Tibial artery (tissue), 4 donors: Measurements from ENCODE around the gene SNRPD3.

Source experiments
- DNase-seq, 2 donors: peaks; one replicate each; pipeline ENCODE4 v3.0.0-alpha.2; 2019
- H3K27ac ChIP-seq, 2 donors: fragments of 200-600 bp; sonication (generic) in 1 of 2; 1 replicate in 1 of 2; 2 replicates in 1 of 2; pipeline ENCODE4 v1.5.1; 2018 to 2019; ENCODE audit warnings: mild to moderate bottlenecking in 1 of 2
- H3K27me3 ChIP-seq, 2 donors: fragments of 200-600 bp; sonication (generic) in 1 of 2; one replicate each; pipeline versions ENCODE4 v1.5.1 to v1.6.0; 2016 to 2019
- H3K36me3 ChIP-seq, 3 donors: fragments of 200-600 bp; sonication (generic) in 2 of 3; one replicate each; pipeline ENCODE4 v1.5.1; 2016 to 2019; ENCODE audit warnings: mild to moderate bottlenecking in 2 of 3
- H3K4me1 ChIP-seq, 4 donors: fragments of 200-600 bp; sonication (generic) in 2 of 4; 1 replicate in 3 of 4; 2 replicates in 1 of 4; pipeline ENCODE4 v1.5.1; 2016 to 2019
- H3K4me3 ChIP-seq, 2 donors: fragments of 200-600 bp; sonication (generic) in 1 of 2; 1 replicate in 1 of 2; 2 replicates in 1 of 2; pipeline ENCODE4 v1.5.1; 2018 to 2019; ENCODE audit warnings: mild to moderate bottlenecking in 2 of 2
- H3K9me3 ChIP-seq, 3 donors: fragments of 200-600 bp; sonication (generic) in 1 of 3; one replicate each; pipeline ENCODE4 v1.5.1; 2016 to 2019
- intact Hi-C: fragments of 100-400 bp; cut with DNase I; formaldehyde crosslinking; loops from one replicate; pipeline ENCODE4 v1.15.0; 2023; ENCODE audit warnings: low total_unique reads
- TF ChIP-seq, protein P1 (sequence below), 2 experiments: fragments of 200-600 bp in 1 of 2; fragments of 450-650 bp in 1 of 2; IDR thresholded peaks; one replicate each; pipeline ENCODE4 v1.5.1; 2017 to 2019; ENCODE audit warnings: antibody characterized with exemption in 2 of 2, mild to moderate bottlenecking in 1 of 2, moderate library complexity in 1 of 2

The SNRPD3 gene

GRCh38 chr22:24565077-24565476 is 9.3 kb downstream of the SNRPD3 start:
- Histone ChIP-seq H3K4me3 (no peak overlapping the region), H3K9me3 (no peaks in the 10 kb centered on the region), H3K4me1 (peaks cover 0 to 46% (median 20%) of the 10 kb centered on the region in 4 donors), H3K36me3 (peaks cover 23 to 60% (median 48%) of the 10 kb centered on the region in 3 donors), H3K27ac (peak overlapping the region in 1 of 2 donors; percentile 76), H3K27me3 (no peaks in the 10 kb centered on the region)
- DNase-seq = no peak
- TF ChIP-seq, protein P1, sequence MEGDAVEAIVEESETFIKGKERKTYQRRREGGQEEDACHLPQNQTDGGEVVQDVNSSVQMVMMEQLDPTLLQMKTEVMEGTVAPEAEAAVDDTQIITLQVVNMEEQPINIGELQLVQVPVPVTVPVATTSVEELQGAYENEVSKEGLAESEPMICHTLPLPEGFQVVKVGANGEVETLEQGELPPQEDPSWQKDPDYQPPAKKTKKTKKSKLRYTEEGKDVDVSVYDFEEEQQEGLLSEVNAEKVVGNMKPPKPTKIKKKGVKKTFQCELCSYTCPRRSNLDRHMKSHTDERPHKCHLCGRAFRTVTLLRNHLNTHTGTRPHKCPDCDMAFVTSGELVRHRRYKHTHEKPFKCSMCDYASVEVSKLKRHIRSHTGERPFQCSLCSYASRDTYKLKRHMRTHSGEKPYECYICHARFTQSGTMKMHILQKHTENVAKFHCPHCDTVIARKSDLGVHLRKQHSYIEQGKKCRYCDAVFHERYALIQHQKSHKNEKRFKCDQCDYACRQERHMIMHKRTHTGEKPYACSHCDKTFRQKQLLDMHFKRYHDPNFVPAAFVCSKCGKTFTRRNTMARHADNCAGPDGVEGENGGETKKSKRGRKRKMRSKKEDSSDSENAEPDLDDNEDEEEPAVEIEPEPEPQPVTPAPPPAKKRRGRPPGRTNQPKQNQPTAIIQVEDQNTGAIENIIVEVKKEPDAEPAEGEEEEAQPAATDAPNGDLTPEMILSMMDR (IDR thresholded peaks at IDR 0.05) = no peak
- intact Hi-C loops = no loop called here

DNA sequence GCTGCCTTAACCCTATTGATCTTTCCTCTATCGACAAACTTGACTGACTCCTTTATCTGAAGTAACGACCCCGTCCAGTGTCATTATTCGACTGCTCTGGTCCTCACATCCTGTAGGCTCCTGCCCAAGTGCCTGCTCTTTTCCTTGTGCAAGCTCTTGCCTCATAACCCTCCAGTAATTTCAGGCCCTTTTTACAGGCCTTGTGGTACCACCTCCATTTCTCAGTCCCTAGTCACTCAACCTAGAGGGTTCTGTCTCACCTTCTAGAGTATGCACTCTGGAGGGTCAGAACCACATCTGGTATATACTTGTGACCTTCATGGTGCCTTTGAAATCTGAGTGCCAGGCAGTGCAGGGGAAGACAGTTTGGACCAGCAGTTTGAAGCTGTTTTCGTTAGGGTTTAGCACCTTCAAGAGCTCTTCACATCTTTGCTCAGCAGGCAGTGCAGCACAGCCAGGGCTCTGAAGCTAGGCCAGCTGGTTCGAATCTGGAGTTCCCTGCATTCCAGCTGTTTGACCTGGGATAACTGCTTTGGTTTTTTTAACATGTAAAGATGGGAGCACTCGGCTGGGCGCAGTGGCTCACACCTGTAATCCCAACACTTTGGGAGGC is 11.2 kb downstream of the SNRPD3 start:
- TF ChIP-seq, protein P1 (IDR thresholded peaks at IDR 0.05) = no peak
- Histone ChIP-seq H3K27me3 (no peaks in the 10 kb centered on the region), H3K36me3 (peaks cover 37 to 68% (median 54%) of the 10 kb centered on the region in 3 donors), H3K27ac (no peak overlapping the region), H3K9me3 (no peaks in the 10 kb centered on the region), H3K4me1 (peaks cover 0 to 41% (median 16%) of the 10 kb centered on the region in 4 donors), H3K4me3 (no peak overlapping the region)
- intact Hi-C loops = no loop called here
- DNase-seq = no peak

DNA sequence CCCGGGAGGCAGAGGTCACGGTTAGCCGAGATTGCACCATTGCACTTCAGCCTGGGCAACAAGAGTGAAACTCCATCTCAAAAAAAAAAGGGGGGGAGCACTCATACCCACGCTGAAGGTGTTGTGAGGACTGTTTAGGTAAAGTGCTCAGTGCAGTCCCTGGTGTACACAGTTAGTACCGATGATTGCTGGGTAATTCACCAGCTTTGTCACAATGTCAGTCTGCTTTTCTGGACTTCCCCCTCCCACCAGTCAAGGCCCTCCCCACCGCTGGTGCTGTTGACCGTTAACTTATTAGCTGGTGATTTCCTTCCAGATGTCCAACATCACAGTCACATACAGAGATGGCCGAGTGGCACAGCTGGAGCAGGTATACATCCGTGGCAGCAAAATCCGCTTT is 11.9 kb downstream of the SNRPD3 start:
- TF ChIP-seq, protein P1 (IDR thresholded peaks at IDR 0.05) = no peak
- no peaks in the 10 kb centered on the region for H3K27me3 ChIP-seq

DNA sequence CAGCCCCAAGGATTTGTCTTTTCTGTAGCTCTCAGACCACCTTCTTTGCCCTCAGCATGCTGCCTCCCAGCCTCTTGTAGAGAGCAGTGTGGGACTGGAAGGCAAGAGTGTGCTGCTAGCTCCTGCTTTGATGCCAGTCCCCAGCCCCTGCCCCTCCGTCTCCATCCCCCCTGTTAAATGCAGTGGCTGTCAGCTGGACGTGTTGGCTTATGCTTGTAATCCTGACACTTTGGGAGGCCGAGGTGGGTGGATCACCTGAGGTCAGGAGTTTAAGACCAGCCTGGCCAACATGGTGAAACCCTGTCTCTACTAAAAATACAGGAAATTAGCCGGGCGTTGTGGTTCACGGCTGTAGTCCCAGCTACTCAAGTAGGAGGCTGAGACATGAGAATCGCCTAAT is 15.5 kb downstream of the SNRPD3 start:
- Histone ChIP-seq H3K4me3 (no peak overlapping the region), H3K9me3 (no peaks in the 10 kb centered on the region), H3K27ac (no peak overlapping the region), H3K4me1 (peaks cover 0 to 4% (median 0%) of the 10 kb centered on the region in 4 donors), H3K36me3 (peaks cover 62 to 92% (median 78%) of the 10 kb centered on the region in 3 donors), H3K27me3 (no peaks in the 10 kb centered on the region)
- TF ChIP-seq, protein P1 (IDR thresholded peaks at IDR 0.05) = no peak
- intact Hi-C loops = no loop called here
- DNase-seq = no peak

More for the DNA sequence above, 11.9 kb downstream of the SNRPD3 start:
- Histone ChIP-seq H3K4me1 (peaks cover 0 to 34% (median 14%) of the 10 kb centered on the region in 4 donors), H3K27ac (no peak overlapping the region), H3K9me3 (no peaks in the 10 kb centered on the region), H3K4me3 (no peak overlapping the region), H3K36me3 (peaks cover 44 to 68% (median 56%) of the 10 kb centered on the region in 3 donors)
- intact Hi-C loops = no loop called here
- no peak for DNase-seq

GRCh38 chr22:24576778-24577177 is 21.0 kb downstream of the SNRPD3 start:
- Histone ChIP-seq H3K4me3 (no peak overlapping the region), H3K36me3 (peaks cover 26 to 60% (median 34%) of the 10 kb centered on the region in 3 donors), H3K4me1 (no peaks in the 10 kb centered on the region), H3K9me3 (no peaks in the 10 kb centered on the region), H3K27me3 (no peaks in the 10 kb centered on the region), H3K27ac (no peak overlapping the region)
- intact Hi-C loops = no loop called here
- TF ChIP-seq, protein P1 (IDR thresholded peaks at IDR 0.05) = no peak
- no peak for DNase-seq
